Kidney glomerular epithelial cell (primary cell): ENCODE data around the gene PCNX2.
A peak's percentile ranks its signal among the peaks of the same experiment; 100 is the strongest.

Source experiments
- DNase-seq: peaks from one replicate; lab custom pipeline; 2025; lab: John Stamatoyannopoulos, UW

PCNX2 gene

GRCh38 chr1:233295237-233295974 is at the start of gene PCNX2:
PCNX2 (minus strand) TSS chr1:233295725; CDS start chr1:233295478, 247 bp downstream.
- peak; percentile 58 for DNase-seq

- no peak for DNase-seq
These were observed 47.7 kb upstream of the PCNX2 start for GRCh38 chr1:233343262-233343661.

GRCh38 chr1:233342086-233342485 is 46.6 kb upstream of the PCNX2 start:
- DNase-seq: no peak

GRCh38 chr1:233340966-233341516 is 45.5 kb upstream of the PCNX2 start:
- DNase-seq: no peak

- DNase-seq: no peak
These were observed 44.6 kb upstream of the PCNX2 start for GRCh38 chr1:233340031-233340555.

GRCh38 chr1:233338102-233338501 is 42.6 kb upstream of the PCNX2 start:
- DNase-seq: no peak

GRCh38 chr1:233337505-233337904 is 42.0 kb upstream of the PCNX2 start:
- no peak for DNase-seq

GRCh38 chr1:233336554-233337456 is 41.3 kb upstream of the PCNX2 start:
- no peak for DNase-seq

GRCh38 chr1:233334092-233334491 is 38.6 kb upstream of the PCNX2 start:
- DNase-seq: no peak

- DNase-seq: no peak
These were observed 37.6 kb upstream of the PCNX2 start for GRCh38 chr1:233333086-233333485.

GRCh38 chr1:233331676-233332519 is 36.4 kb upstream of the PCNX2 start:
- DNase-seq: no peak

- DNase-seq: no peak
These were observed 32.8 kb upstream of the PCNX2 start for GRCh38 chr1:233328142-233328921.

GRCh38 chr1:233327651-233328141 is 32.2 kb upstream of the PCNX2 start, which contains the start of gene MAP3K21:
MAP3K21 (plus strand) TSS chr1:233327724; CDS start chr1:233328029, 305 bp downstream.
- no peak for DNase-seq

- peak; percentile 71 for DNase-seq
These were observed 31.5 kb upstream of the PCNX2 start for GRCh38 chr1:233326811-233327650.

GRCh38 chr1:233326319-233326718 is 30.8 kb upstream of the PCNX2 start:
- DNase-seq: no peak

- no peak for DNase-seq
These were observed 28.2 kb upstream of the PCNX2 start for GRCh38 chr1:233323718-233324117.

GRCh38 chr1:233320023-233320422 is 24.5 kb upstream of the PCNX2 start:
- no peak for DNase-seq

GRCh38 chr1:233319272-233319671 is 23.7 kb upstream of the PCNX2 start:
- DNase-seq: no peak

- no peak for DNase-seq
These were observed 20.9 kb upstream of the PCNX2 start for GRCh38 chr1:233316473-233316872.
